HepG2 (cell line): ENCODE results near the gene MAP1LC3A. TPM values are rescaled to one million over a fixed set of nuclear protein-coding genes. Genes with fewer than 3 reads are reported as not detected.

Source experiments
- AGO2 ChIP-seq: fragments of 200-400 bp; formaldehyde crosslinking; optimal IDR thresholded peaks from 2 replicates; pipeline ENCODE3; 2017; ENCODE audit warnings: mild to moderate bottlenecking, low read depth, low read length, moderate library complexity
- CAMTA2 ChIP-seq: sonication (generic); formaldehyde crosslinking; IDR thresholded peaks from 2 replicates; pipeline ENCODE4 v1.4.0; 2020; ENCODE audit warnings: mild to moderate bottlenecking, missing genetic modification reagents, borderline replicate concordance
- CREM ChIP-seq, 2 experiments: sonication (generic) in 1 of 2; formaldehyde crosslinking in 1 of 2; IDR thresholded peaks; 2 replicates each; pipeline versions ENCODE4 v1.4.0 to v1.6.1; 2016 to 2020; ENCODE audit warnings: antibody characterized with exemption in 1 of 2, mild to moderate bottlenecking in 1 of 2, missing genetic modification reagents in 1 of 2
- DR1 ChIP-seq: sonication (generic); formaldehyde crosslinking; IDR thresholded peaks from 2 replicates; pipeline ENCODE4 v1.8.0; 2021; ENCODE audit warnings: mild to moderate bottlenecking, missing genetic modification reagents, inconsistent platforms
- GATAD2A ChIP-seq: IDR thresholded peaks from 2 replicates; pipeline ENCODE4 v1.6.1; 2016
- GZF1 ChIP-seq: sonication (generic); formaldehyde crosslinking; IDR thresholded peaks from 2 replicates; pipeline ENCODE4 v1.5.1; 2020; ENCODE audit warnings: mild to moderate bottlenecking, missing genetic modification reagents
- IRF2 ChIP-seq: IDR thresholded peaks from 2 replicates; pipeline ENCODE4 v1.6.1; 2018; ENCODE audit warnings: missing genetic modification reagents, missing compliant biosample characterization
- JARID2 ChIP-seq: sonication (generic); formaldehyde crosslinking; IDR thresholded peaks from 2 replicates; pipeline ENCODE4 v1.8.1; 2023; ENCODE audit warnings: missing genetic modification reagents, inconsistent platforms; ENCODE audit not compliant: insufficient replicate concordance
- KLF11 ChIP-seq: IDR thresholded peaks from 2 replicates; pipeline ENCODE4 v1.6.1; 2016; ENCODE audit warnings: missing compliant biosample characterization
- NCOA2 ChIP-seq: sonication (generic); formaldehyde crosslinking; IDR thresholded peaks from 2 replicates; pipeline ENCODE4 v1.8.0; 2022; ENCODE audit warnings: inconsistent platforms
- POLR2G ChIP-seq: fragments of 200-400 bp; formaldehyde crosslinking; IDR thresholded peaks from 2 replicates; pipeline ENCODE4 v1.6.1; 2018; ENCODE audit warnings: mild to moderate bottlenecking, low read depth, low read length, moderate library complexity
- SETDB1 ChIP-seq: sonication (generic); formaldehyde crosslinking; IDR thresholded peaks from 2 replicates; pipeline ENCODE4 v1.5.1; 2020; ENCODE audit warnings: missing genetic modification reagents, mild to moderate bottlenecking, borderline replicate concordance
- SMARCE1 ChIP-seq: fragments of 450-650 bp; IDR thresholded peaks from 2 replicates; pipeline ENCODE4 v1.6.1; 2017; ENCODE audit warnings: borderline replicate concordance
- ZBTB7B ChIP-seq: sonication (generic); formaldehyde crosslinking; IDR thresholded peaks from 2 replicates; pipeline ENCODE4 v1.4.0; 2020; ENCODE audit warnings: missing genetic modification reagents
- ZNF207 ChIP-seq: fragments of 450-650 bp; IDR thresholded peaks from 2 replicates; pipeline ENCODE4 v1.6.1; 2016; ENCODE audit warnings: antibody characterized with exemption, borderline replicate concordance
- ZNF264 ChIP-seq: sonication (generic); formaldehyde crosslinking; IDR thresholded peaks from 2 replicates; pipeline ENCODE4 v1.4.0; 2020; ENCODE audit warnings: missing genetic modification reagents
- ZNF75D ChIP-seq: sonication (generic); formaldehyde crosslinking; IDR thresholded peaks from 2 replicates; pipeline ENCODE4 v1.8.1; 2023; ENCODE audit warnings: missing genetic modification reagents, mild to moderate bottlenecking, borderline replicate concordance
- polyA plus RNA-seq, 8 experiments: library from polyadenylated mRNA; depleted of rRNA in 3 of 8; stranded (reverse) in 7 of 8; unstranded in 1 of 8; fragments of >200 nt; fragmentation: Illumina TruSeq in 4 of 8; extraction: Trizol in 4 of 8; gene quantifications; 2 replicates each; pipeline versions ENCODE4 v1.2.1 to v1.2.3, GENCODE V29; 2011 to 2016; ENCODE audit warnings: low read depth in 4 of 8, missing spikeins in 1 of 8, mixed read lengths in 1 of 8; ENCODE audit not compliant: insufficient read depth in 1 of 8
- total RNA-seq, 5 experiments: library from RNA; depleted of rRNA; stranded (reverse); fragments of >200 nt; fragmentation: Illumina TruSeq; extraction: Trizol; gene quantifications; 2 replicates each; pipeline ENCODE4 v1.2.3, GENCODE V29; 2016; ENCODE audit warnings: low read depth in 1 of 5
- TF ChIP-seq, protein P1 (sequence below): sonication (generic); formaldehyde crosslinking; IDR thresholded peaks from 2 replicates; pipeline ENCODE4 v1.4.0; 2020; ENCODE audit warnings: mild to moderate bottlenecking, missing genetic modification reagents, borderline replicate concordance
- TF ChIP-seq, protein P2 (sequence below): sonication (generic); formaldehyde crosslinking; IDR thresholded peaks from 2 replicates; pipeline ENCODE4 v1.4.0; 2020; ENCODE audit warnings: missing genetic modification reagents, borderline replicate concordance
- TF ChIP-seq, protein P3 (sequence below): sonication (generic); formaldehyde crosslinking; IDR thresholded peaks from 2 replicates; pipeline ENCODE4 v1.4.0; 2020; ENCODE audit warnings: missing genetic modification reagents, borderline replicate concordance

The MAP1LC3A gene
- total and polyA plus RNA-seq, 2 of the 13 experiments (the other 11 are each of a cell fraction or from before 2014, with no cell fraction given), result not detected

DNA sequence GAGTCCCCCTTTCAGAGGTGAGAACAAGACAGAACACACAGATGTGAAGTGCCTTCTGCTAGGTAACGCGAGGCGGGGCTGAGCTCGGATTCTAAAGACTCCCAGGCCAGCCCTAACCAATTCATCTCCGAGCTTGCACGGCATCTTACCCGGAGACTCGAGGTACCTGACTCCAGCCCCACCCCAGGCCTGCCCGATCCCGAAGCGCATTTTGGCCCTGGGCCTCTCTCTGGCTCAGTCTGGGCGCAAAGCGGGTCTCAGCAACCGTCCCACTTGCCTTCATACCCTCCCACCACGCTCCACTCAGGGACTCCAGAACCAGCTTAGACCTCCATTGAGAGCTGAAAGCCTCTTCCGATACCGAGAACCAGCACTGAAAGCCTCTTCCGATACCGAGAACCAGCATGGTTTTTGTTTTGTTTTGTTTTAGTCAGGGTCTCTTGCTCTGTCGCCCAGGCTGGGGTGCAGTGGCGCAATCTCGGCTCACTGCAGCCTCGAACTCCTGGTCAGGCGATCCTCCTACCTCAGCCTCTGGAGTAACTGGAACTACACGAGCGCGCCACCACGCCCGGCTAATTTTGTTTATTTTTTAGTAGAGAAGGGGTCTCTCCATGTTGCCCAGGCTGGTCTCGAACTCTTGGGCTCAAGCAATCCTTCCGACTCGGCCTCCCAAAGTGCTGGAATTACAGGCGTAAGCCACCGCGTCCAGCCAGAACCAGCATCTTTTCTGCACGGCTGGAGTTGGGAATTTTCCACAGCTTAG is 42.9 kb upstream of the MAP1LC3A start (continued):
- TF ChIP-seq, protein P1, sequence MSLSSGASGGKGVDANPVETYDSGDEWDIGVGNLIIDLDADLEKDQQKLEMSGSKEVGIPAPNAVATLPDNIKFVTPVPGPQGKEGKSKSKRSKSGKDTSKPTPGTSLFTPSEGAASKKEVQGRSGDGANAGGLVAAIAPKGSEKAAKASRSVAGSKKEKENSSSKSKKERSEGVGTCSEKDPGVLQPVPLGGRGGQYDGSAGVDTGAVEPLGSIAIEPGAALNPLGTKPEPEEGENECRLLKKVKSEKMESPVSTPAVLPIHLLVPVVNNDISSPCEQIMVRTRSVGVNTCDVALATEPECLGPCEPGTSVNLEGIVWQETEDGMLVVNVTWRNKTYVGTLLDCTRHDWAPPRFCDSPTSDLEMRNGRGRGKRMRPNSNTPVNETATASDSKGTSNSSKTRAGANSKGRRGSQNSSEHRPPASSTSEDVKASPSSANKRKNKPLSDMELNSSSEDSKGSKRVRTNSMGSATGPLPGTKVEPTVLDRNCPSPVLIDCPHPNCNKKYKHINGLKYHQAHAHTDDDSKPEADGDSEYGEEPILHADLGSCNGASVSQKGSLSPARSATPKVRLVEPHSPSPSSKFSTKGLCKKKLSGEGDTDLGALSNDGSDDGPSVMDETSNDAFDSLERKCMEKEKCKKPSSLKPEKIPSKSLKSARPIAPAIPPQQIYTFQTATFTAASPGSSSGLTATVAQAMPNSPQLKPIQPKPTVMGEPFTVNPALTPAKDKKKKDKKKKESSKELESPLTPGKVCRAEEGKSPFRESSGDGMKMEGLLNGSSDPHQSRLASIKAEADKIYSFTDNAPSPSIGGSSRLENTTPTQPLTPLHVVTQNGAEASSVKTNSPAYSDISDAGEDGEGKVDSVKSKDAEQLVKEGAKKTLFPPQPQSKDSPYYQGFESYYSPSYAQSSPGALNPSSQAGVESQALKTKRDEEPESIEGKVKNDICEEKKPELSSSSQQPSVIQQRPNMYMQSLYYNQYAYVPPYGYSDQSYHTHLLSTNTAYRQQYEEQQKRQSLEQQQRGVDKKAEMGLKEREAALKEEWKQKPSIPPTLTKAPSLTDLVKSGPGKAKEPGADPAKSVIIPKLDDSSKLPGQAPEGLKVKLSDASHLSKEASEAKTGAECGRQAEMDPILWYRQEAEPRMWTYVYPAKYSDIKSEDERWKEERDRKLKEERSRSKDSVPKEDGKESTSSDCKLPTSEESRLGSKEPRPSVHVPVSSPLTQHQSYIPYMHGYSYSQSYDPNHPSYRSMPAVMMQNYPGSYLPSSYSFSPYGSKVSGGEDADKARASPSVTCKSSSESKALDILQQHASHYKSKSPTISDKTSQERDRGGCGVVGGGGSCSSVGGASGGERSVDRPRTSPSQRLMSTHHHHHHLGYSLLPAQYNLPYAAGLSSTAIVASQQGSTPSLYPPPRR (CRISPR knock-in tag), result peak; percentile 7
- peak; percentile 58; the same call in 1 of the 2 replicates for TF ChIP-seq CAMTA2 (CRISPR knock-in tag)
- TF ChIP-seq GATAD2A, result peak; percentile 36; the same call in 1 of the 2 replicates
- TF ChIP-seq SETDB1 (CRISPR knock-in tag), result no peak
- TF ChIP-seq KLF11 (CRISPR knock-in tag), result no peak
- TF ChIP-seq SMARCE1, result no peak
- TF ChIP-seq, protein P2, sequence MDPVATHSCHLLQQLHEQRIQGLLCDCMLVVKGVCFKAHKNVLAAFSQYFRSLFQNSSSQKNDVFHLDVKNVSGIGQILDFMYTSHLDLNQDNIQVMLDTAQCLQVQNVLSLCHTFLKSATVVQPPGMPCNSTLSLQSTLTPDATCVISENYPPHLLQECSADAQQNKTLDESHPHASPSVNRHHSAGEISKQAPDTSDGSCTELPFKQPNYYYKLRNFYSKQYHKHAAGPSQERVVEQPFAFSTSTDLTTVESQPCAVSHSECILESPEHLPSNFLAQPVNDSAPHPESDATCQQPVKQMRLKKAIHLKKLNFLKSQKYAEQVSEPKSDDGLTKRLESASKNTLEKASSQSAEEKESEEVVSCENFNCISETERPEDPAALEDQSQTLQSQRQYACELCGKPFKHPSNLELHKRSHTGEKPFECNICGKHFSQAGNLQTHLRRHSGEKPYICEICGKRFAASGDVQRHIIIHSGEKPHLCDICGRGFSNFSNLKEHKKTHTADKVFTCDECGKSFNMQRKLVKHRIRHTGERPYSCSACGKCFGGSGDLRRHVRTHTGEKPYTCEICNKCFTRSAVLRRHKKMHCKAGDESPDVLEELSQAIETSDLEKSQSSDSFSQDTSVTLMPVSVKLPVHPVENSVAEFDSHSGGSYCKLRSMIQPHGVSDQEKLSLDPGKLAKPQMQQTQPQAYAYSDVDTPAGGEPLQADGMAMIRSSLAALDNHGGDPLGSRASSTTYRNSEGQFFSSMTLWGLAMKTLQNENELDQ (CRISPR knock-in tag), result no peak
- TF ChIP-seq POLR2G, result 0 out of 2 replicates have a peak, but pooled peaks have one; percentile 16
- no peak for TF ChIP-seq JARID2 (CRISPR knock-in tag)
- no peak for TF ChIP-seq NCOA2
- TF ChIP-seq ZBTB7B (CRISPR knock-in tag), result no peak
- TF ChIP-seq, protein P3, sequence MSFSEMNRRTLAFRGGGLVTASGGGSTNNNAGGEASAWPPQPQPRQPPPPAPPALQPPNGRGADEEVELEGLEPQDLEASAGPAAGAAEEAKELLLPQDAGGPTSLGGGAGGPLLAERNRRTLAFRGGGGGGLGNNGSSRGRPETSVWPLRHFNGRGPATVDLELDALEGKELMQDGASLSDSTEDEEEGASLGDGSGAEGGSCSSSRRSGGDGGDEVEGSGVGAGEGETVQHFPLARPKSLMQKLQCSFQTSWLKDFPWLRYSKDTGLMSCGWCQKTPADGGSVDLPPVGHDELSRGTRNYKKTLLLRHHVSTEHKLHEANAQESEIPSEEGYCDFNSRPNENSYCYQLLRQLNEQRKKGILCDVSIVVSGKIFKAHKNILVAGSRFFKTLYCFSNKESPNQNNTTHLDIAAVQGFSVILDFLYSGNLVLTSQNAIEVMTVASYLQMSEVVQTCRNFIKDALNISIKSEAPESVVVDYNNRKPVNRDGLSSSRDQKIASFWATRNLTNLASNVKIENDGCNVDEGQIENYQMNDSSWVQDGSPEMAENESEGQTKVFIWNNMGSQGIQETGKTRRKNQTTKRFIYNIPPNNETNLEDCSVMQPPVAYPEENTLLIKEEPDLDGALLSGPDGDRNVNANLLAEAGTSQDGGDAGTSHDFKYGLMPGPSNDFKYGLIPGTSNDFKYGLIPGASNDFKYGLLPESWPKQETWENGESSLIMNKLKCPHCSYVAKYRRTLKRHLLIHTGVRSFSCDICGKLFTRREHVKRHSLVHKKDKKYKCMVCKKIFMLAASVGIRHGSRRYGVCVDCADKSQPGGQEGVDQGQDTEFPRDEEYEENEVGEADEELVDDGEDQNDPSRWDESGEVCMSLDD, result no peak; the same call in 1 of the 2 replicates
- TF ChIP-seq ZNF75D (CRISPR knock-in tag), result peak; percentile 12; the same call in 1 of the 2 replicates
- TF ChIP-seq DR1 (CRISPR knock-in tag), result 0 out of 2 replicates have a peak, but pooled peaks have one; percentile 7
- TF ChIP-seq AGO2, result no peak
- TF ChIP-seq GZF1 (CRISPR knock-in tag), result peak; percentile 13; the same call in 1 of the 2 replicates
- TF ChIP-seq CREM (IDR thresholded peaks at IDR 0.05), result no peak; the same call in 1 of the 2 replicates
- no peak for TF ChIP-seq CREM (CRISPR knock-in tag; IDR thresholded peaks at IDR 0.05)
- 0 out of 2 replicates have a peak, but pooled peaks have one; percentile 2 for TF ChIP-seq ZNF264 (CRISPR knock-in tag)
- no peak for TF ChIP-seq ZNF207
- no peak; the same call in 1 of the 2 replicates for TF ChIP-seq IRF2 (CRISPR knock-in tag)
